ENCODE data around the gene PDCD7.
"Not testable (repeated sequence)": the region's sequence is repeated elsewhere in the genome, so short reads cannot be mapped to it uniquely, and the experiment has no call there.

Gene PDCD7

DNA sequence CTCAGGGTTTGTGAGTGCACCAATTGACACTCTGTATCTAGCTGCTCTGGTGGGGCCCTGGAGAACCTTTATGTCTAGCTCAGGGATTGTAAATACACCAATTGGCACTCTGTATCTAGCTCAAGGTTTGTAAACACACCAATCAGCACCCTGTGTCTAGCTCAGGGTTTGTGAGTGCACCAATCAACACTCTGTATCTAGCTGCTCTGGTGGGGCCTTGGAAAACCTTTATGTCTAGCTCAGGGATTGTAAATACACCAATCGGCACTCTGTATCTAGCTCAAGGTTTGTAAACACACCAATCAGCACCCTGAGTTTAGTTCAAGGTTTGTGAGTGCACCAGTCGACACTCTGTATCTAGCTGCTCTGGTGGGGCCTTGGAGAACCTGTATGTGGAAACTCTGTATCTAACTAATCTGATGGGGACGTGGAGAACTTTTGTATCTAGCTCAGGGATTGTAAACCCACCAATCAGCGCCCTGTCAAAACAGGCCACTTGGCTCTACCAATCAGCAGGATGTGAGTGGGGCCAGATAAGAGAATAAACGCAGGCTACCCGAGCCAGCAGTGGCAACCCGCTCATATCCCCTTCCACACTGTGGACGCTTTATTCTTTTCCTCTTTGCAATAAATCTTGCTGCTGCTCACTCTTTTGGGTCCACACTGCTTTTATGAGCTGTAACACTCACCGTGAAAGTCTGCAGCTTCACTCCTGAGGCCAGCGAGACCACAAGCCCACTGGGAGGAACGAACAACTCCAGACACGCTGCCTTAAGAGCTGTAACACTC lies 57.8 kb downstream of the PDCD7 start:
- not testable (repeated sequence) for H3K27ac Mint-ChIP-seq; H3K4me1 Mint-ChIP-seq; H3K4me3 Mint-ChIP-seq; DNase-seq (ENCODE audit: low spot score in 2 of 2); ATAC-seq; H3K36me3 Mint-ChIP-seq; H3K9me3 Mint-ChIP-seq

DNA sequence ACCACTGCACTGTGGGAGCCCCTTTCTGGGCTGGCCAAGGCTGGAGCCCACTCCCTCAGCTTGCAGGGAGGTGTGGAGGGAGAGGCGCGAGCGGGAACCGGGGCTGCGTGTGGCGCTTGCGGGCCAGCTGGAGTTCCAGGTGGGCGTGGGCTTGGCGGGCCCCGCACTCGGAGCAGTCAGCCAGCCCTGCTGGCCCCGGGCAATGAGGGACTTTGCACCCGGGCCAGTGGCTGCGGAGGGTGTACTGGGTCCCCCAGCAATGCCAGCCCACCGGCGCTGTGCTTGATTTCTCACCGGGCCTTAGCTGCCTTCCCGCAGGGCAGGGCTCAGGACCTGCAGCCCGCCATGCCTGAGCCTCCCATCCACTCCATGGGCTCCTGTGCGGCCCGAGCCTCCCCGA lies 58.7 kb downstream of the PDCD7 start:
- not testable (repeated sequence) for ATAC-seq; H3K27ac Mint-ChIP-seq; H3K36me3 Mint-ChIP-seq; H3K4me1 Mint-ChIP-seq; H3K9me3 Mint-ChIP-seq; DNase-seq (ENCODE audit: low spot score in 2 of 2); H3K4me3 Mint-ChIP-seq

DNA sequence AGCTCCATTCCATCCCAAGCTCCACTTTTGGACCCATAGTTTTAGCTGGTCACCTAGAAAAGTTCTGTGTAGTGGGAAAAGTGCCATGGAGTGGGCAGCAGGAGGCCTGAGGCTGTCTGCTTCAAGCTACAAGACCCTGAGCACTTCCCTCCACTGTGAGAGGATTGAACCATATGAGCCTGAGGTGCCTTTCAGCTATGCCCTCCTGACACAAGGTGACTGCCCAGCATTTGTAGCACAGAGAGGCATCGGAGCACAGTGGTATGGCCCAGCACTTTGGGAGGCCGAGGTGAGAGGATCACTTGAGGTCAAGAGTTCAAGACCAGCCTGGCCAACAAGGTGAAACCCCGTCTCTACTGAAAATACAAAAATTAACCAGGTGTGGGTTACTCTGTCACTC lies 61.0 kb downstream of the PDCD7 start:
- DNase-seq (ENCODE audit: low spot score in 2 of 2): no peak
- Mint-ChIP-seq H3K36me3 (no peaks in the 10 kb centered on the region), H3K4me1 (peaks cover 6% of the 10 kb centered on the region), H3K27ac (no peak overlapping the region), H3K4me3 (no peak overlapping the region), H3K9me3 (no peaks in the 10 kb centered on the region)
- ATAC-seq: no peak

GRCh38 chr15:65072027-65072426 lies 61.6 kb downstream of the PDCD7 start:
- H3K36me3 Mint-ChIP-seq: no peaks in the 10 kb centered on the region

DNA sequence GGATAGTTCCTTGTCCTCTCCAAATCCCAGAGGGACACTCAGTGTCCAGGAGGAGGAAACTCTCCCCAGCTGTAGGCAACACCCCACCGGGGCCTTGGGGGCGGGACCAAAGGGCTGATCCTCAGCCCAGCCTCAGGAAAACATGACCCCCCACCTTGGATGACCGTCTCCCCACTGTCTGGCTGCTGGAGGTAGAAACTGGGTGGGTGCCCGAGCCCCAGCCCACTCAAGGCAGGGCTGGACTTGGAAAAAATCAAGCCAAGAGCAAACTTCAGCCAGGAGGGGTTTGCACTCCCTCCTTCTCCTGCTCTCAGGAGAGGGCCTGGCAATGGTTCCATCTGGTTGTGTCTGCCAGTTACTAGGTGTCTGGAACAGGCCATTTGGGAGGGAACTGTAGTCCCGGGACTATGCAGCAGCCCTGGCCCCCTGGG lies 62.2 kb downstream of the PDCD7 start:
- Mint-ChIP-seq H3K36me3 (no peaks in the 10 kb centered on the region), H3K4me1 (peaks cover 12% of the 10 kb centered on the region), H3K4me3 (no peak overlapping the region), H3K27ac (no peak overlapping the region), H3K9me3 (no peaks in the 10 kb centered on the region)
- DNase-seq (ENCODE audit: low spot score in 2 of 2): no peak
- no peak for ATAC-seq

More at GRCh38 chr15:65072027-65072426, 61.6 kb downstream of the PDCD7 start:
- Mint-ChIP-seq H3K27ac (no peak overlapping the region), H3K4me3 (no peak overlapping the region), H3K9me3 (no peaks in the 10 kb centered on the region), H3K4me1 (peaks cover 11% of the 10 kb centered on the region)
- DNase-seq (ENCODE audit: low spot score in 2 of 2) (no peak), ATAC-seq (no peak)

DNA sequence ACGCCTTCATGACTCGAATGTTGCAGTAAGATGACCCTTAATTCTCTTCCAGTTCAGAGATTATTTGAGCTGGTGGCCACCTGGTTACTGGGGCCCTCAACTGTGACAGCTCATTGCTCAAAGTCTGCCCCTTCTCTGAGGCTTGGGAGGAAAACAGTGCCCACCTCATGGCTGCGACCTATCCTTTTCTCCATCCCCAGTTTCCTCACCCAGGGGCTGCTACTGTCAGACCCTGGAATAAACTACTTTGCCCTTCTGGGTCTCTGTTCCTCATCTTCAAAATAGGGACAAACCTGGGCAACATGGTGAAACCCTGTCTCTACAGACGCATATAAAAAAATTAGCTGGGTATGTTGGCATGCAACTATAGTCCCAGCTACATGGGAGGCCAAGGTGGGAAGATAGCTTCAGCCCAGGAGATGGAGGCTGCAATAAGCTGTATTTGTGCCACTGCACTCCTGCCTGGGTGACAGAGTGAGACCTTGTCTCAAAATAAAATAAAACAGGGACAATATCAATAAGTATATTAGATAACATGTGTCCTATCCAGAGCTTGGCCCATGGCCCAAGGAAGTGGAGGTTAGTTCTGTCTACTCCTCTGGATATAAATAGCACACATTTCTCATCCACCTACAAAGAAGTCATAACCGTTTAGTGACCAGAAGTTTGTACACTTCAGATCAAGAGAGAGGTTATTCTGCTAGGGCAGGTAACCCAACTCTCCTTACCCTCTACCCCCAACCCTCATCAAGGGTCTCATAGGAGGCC lies 63.6 kb downstream of the PDCD7 start:
- Mint-ChIP-seq H3K27ac (no peak overlapping the region), H3K36me3 (no peaks in the 10 kb centered on the region), H3K4me1 (peaks cover 12% of the 10 kb centered on the region), H3K9me3 (no peaks in the 10 kb centered on the region), H3K4me3 (no peak overlapping the region)
- no peak for ATAC-seq
- DNase-seq (ENCODE audit: low spot score in 2 of 2): no peak

DNA sequence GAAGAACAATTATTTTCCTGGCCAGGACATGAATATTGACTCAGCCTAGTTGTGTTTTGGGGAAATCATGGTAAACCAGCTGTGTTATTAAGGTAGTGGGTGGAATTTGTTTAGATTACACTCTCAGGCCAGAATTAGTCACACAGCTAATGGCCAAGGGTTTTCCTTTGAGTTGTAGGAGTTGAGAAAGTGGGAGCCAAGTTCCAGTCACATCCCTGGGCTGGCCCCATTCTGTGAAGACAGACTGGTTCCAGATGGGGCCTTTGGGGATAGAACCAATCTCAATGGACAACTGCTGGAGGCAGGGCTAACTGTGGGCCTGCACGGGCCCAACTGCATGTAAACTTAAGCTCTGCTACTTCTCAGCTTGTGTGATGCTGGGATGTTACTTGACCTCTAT lies 64.4 kb downstream of the PDCD7 start:
- Mint-ChIP-seq H3K4me1 (peaks cover 12% of the 10 kb centered on the region), H3K9me3 (no peaks in the 10 kb centered on the region), H3K27ac (no peak overlapping the region), H3K4me3 (no peak overlapping the region), H3K36me3 (no peaks in the 10 kb centered on the region)
- ATAC-seq (no peak), DNase-seq (ENCODE audit: low spot score in 2 of 2) (no peak)

- H3K9me3 Mint-ChIP-seq: no peaks in the 10 kb centered on the region
- H3K4me3 Mint-ChIP-seq: peak overlapping the region; percentile 43
- ATAC-seq (no peak), DNase-seq (ENCODE audit: low spot score in 2 of 2) (no peak)
- no peaks in the 10 kb centered on the region for H3K36me3 Mint-ChIP-seq
- no peak overlapping the region for H3K27ac Mint-ChIP-seq
- peaks cover 12% of the 10 kb centered on the region for H3K4me1 Mint-ChIP-seq
Measured at GRCh38 chr15:65068403-65068788, 65.2 kb downstream of the PDCD7 start.

GRCh38 chr15:65067645-65068402 lies 65.8 kb downstream of the PDCD7 start, which contains the start of gene RASL12:
Gene RASL12, minus strand, starts transcription at chr15:65067991. Its CDS starts 156 bp downstream, at chr15:65067835.
- Mint-ChIP-seq H3K4me1 (peaks cover 12% of the 10 kb centered on the region), H3K36me3 (no peaks in the 10 kb centered on the region), H3K4me3 (peak within 1 kb of the TSS; percentile 43), H3K9me3 (no peaks in the 10 kb centered on the region), H3K27ac (no peak within 1 kb of the TSS)
- ATAC-seq (no peak), DNase-seq (ENCODE audit: low spot score in 2 of 2) (no peak)

Measured in stimulated activated effector memory CD8-positive, alpha-beta T cell treated with anti-CD3 and anti-CD28 coated beads, Interleukin-12 subunit alpha, Interleukin-12 subunit beta, amount 100 ng/mL, for 72 hours (primary cell).